Body of pancreas (tissue), 4 donors: ENCODE data around the gene ZFP1.

Experiments
- CTCF ChIP-seq, 7 experiments: fragments of 450-650 bp in 4 of 7; fragments of 200-600 bp in 3 of 7; sonication (generic) in 3 of 7; IDR thresholded peaks; one replicate each; pipeline ENCODE4 v1.5.1; 2016 to 2019; ENCODE audit warnings: antibody characterized with exemption in 7 of 7
- POLR2A ChIP-seq, 3 donors: fragments of 450-650 bp; IDR thresholded peaks; one replicate each; pipeline ENCODE4 v1.6.1; 2016; ENCODE audit warnings: antibody characterized with exemption in 3 of 3, mild to moderate bottlenecking in 2 of 3

GRCh38 chr16:75195811-75196790, 47.8 kb downstream of the ZFP1 start:
- TF ChIP-seq CTCF (IDR thresholded peaks at IDR 0.05) (no peak), POLR2A (IDR thresholded peaks at IDR 0.05) (no peak)
